GM23338 (cell line): ENCODE data around the gene SUSD1. TPM values are rescaled to one million over a fixed set of nuclear protein-coding genes. Genes with fewer than 3 reads are reported as not detected.

Source experiments
- CREB1 ChIP-seq: fragments of 250-450 bp; sonication (Bioruptor Pico); IDR thresholded peaks from 2 replicates; pipeline ENCODE4 v1.5.0; 2020; ENCODE audit warnings: low read depth, mild to moderate bottlenecking, moderate library complexity
- EZH2phosphoT487 ChIP-seq: fragments of 200-600 bp; sonication (generic); IDR thresholded peaks from one replicate; pipeline ENCODE4 v1.8.1; 2018; ENCODE audit warnings: antibody characterized with exemption; ENCODE audit not compliant: unreplicated experiment
- POLR2AphosphoS5 ChIP-seq: IDR thresholded peaks from 2 replicates; pipeline ENCODE4 v1.6.1; 2016; ENCODE audit warnings: antibody characterized with exemption, low read depth
- ZNF114 ChIP-seq: fragments of 250-450 bp; sonication (Bioruptor Pico); IDR thresholded peaks from 2 replicates; pipeline ENCODE4 v1.5.0; 2020; ENCODE audit warnings: mild to moderate bottlenecking, moderate library complexity
- ZNF331 ChIP-seq: fragments of 250-450 bp; sonication (Bioruptor Pico); IDR thresholded peaks from 2 replicates; pipeline ENCODE4 v1.5.0; 2020; ENCODE audit warnings: low read depth, mild to moderate bottlenecking, moderate library complexity
- polyA plus RNA-seq: library from polyadenylated mRNA; unstranded; fragments of >200 nt; fragmentation: Nextera tagmentation; extraction: Ambion mirVana; gene quantifications from 2 replicates; pipeline ENCODE4 v1.2.1, GENCODE V29; 2016
- total RNA-seq: library from RNA; depleted of rRNA; stranded (reverse); fragments of >200 nt; shearing (Covaris generic); gene quantifications from 2 replicates; pipeline ENCODE4 v1.2.3, GENCODE V29; 2014
- TF ChIP-seq, protein P1 (sequence below): fragments of 250-450 bp; sonication (Bioruptor Pico); IDR thresholded peaks from 2 replicates; pipeline ENCODE4 v1.5.0; 2020; ENCODE audit warnings: mild to moderate bottlenecking, moderate library complexity
- TF ChIP-seq, protein P2 (sequence below), 2 experiments: fragments of 200-600 bp in 1 of 2; sonication (generic) in 1 of 2; conservative IDR thresholded peaks; 2 replicates each; pipeline versions ENCODE4 v1.5.1 to v1.6.1; 2016 to 2017; ENCODE audit warnings: antibody characterized with exemption in 2 of 2, low read depth in 2 of 2, mild to moderate bottlenecking in 2 of 2, moderate library complexity in 1 of 2

Gene SUSD1
- total and polyA plus RNA-seq, 2 experiments from 2014 or later: 1.2 to 6.4 TPM

DNA sequence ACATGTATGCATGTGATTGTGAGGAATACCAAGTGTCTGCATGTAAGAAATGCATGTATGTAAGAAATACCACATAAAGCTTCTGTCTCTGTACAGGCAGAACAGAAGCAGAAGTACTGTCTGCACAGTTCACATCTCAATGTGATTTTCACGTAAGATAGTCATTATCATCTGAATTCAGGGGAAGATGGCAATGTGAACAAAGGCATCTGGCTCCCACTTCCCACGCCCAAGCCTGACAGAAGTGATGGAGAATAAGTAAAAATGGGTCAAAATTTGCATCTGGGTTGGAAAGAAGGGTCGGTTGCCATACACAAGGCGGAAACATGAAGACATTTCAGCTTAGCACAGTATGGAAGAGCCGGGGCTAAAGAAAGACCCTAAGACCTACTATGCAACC is 71.7 kb downstream of the SUSD1 start (continued):
- TF ChIP-seq, protein P1, sequence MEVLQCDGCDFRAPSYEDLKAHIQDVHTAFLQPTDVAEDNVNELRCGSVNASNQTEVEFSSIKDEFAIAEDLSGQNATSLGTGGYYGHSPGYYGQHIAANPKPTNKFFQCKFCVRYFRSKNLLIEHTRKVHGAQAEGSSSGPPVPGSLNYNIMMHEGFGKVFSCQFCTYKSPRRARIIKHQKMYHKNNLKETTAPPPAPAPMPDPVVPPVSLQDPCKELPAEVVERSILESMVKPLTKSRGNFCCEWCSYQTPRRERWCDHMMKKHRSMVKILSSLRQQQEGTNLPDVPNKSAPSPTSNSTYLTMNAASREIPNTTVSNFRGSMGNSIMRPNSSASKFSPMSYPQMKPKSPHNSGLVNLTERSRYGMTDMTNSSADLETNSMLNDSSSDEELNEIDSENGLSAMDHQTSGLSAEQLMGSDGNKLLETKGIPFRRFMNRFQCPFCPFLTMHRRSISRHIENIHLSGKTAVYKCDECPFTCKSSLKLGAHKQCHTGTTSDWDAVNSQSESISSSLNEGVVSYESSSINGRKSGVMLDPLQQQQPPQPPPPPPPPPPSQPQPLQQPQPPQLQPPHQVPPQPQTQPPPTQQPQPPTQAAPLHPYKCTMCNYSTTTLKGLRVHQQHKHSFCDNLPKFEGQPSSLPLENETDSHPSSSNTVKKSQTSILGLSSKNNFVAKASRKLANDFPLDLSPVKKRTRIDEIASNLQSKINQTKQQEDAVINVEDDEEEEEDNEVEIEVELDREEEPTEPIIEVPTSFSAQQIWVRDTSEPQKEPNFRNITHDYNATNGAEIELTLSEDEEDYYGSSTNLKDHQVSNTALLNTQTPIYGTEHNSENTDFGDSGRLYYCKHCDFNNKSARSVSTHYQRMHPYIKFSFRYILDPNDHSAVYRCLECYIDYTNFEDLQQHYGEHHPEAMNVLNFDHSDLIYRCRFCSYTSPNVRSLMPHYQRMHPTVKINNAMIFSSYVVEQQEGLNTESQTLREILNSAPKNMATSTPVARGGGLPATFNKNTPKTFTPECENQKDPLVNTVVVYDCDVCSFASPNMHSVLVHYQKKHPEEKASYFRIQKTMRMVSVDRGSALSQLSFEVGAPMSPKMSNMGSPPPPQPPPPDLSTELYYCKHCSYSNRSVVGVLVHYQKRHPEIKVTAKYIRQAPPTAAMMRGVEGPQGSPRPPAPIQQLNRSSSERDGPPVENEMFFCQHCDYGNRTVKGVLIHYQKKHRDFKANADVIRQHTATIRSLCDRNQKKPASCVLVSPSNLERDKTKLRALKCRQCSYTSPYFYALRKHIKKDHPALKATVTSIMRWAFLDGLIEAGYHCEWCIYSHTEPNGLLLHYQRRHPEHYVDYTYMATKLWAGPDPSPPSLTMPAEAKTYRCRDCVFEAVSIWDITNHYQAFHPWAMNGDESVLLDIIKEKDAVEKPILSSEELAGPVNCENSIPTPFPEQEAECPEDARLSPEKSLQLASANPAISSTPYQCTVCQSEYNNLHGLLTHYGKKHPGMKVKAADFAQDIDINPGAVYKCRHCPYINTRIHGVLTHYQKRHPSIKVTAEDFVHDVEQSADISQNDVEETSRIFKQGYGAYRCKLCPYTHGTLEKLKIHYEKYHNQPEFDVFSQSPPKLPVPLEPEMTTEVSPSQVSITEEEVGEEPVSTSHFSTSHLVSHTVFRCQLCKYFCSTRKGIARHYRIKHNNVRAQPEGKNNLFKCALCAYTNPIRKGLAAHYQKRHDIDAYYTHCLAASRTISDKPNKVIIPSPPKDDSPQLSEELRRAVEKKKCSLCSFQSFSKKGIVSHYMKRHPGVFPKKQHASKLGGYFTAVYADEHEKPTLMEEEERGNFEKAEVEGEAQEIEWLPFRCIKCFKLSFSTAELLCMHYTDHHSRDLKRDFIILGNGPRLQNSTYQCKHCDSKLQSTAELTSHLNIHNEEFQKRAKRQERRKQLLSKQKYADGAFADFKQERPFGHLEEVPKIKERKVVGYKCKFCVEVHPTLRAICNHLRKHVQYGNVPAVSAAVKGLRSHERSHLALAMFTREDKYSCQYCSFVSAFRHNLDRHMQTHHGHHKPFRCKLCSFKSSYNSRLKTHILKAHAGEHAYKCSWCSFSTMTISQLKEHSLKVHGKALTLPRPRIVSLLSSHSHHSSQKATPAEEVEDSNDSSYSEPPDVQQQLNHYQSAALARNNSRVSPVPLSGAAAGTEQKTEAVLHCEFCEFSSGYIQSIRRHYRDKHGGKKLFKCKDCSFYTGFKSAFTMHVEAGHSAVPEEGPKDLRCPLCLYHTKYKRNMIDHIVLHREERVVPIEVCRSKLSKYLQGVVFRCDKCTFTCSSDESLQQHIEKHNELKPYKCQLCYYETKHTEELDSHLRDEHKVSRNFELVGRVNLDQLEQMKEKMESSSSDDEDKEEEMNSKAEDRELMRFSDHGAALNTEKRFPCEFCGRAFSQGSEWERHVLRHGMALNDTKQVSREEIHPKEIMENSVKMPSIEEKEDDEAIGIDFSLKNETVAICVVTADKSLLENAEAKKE (CRISPR knock-in tag): no peak
- TF ChIP-seq CREB1 (CRISPR knock-in tag): no peak
- TF ChIP-seq, protein P2, sequence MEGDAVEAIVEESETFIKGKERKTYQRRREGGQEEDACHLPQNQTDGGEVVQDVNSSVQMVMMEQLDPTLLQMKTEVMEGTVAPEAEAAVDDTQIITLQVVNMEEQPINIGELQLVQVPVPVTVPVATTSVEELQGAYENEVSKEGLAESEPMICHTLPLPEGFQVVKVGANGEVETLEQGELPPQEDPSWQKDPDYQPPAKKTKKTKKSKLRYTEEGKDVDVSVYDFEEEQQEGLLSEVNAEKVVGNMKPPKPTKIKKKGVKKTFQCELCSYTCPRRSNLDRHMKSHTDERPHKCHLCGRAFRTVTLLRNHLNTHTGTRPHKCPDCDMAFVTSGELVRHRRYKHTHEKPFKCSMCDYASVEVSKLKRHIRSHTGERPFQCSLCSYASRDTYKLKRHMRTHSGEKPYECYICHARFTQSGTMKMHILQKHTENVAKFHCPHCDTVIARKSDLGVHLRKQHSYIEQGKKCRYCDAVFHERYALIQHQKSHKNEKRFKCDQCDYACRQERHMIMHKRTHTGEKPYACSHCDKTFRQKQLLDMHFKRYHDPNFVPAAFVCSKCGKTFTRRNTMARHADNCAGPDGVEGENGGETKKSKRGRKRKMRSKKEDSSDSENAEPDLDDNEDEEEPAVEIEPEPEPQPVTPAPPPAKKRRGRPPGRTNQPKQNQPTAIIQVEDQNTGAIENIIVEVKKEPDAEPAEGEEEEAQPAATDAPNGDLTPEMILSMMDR (conservative IDR thresholded peaks at IDR 0.05; ENCODE audit: low read depth in 2 of 2): no peak
- TF ChIP-seq POLR2AphosphoS5: no peak
- TF ChIP-seq ZNF331: no peak
- TF ChIP-seq ZNF114: no peak
- no peak for TF ChIP-seq EZH2phosphoT487
